Liver (tissue), 3 donors: ENCODE measurements around the gene GAS2L3.

Experiments
- CTCF ChIP-seq: fragments of 150-350 bp; IDR thresholded peaks from 2 replicates; pipeline ENCODE4 v1.5.1; 2017; ENCODE audit warnings: improper control_type of control experiment, low read depth, low read length; ENCODE audit not compliant: missing input control
- RAD21 ChIP-seq, 2 donors: IDR thresholded peaks; 2 replicates each; pipeline ENCODE4 v1.6.1; 2016; ENCODE audit warnings: antibody characterized with exemption in 2 of 2, mild to moderate bottlenecking in 2 of 2
- REST ChIP-seq: IDR thresholded peaks from 2 replicates; pipeline ENCODE4 v1.6.1; 2016; ENCODE audit warnings: antibody characterized with exemption, mild to moderate bottlenecking
- RXRA ChIP-seq, 2 donors: IDR thresholded peaks; 2 replicates each; pipeline ENCODE4 v1.6.1; 2017 to 2018; ENCODE audit warnings: antibody characterized with exemption in 2 of 2, mild to moderate bottlenecking in 1 of 2
- SP1 ChIP-seq: IDR thresholded peaks from 2 replicates; pipeline ENCODE4 v1.6.1; 2018; ENCODE audit warnings: antibody characterized with exemption, mild to moderate bottlenecking
- donor health status: healthy.
- donor health status: healthy.

GRCh38 chr12:100601626-100602025 is 28.1 kb downstream of the GAS2L3 start:
- TF ChIP-seq CTCF: no peak
- TF ChIP-seq REST: no peak
- TF ChIP-seq RXRA (IDR thresholded peaks at IDR 0.05): no peak
- TF ChIP-seq RAD21 (IDR thresholded peaks at IDR 0.05): no peak
- TF ChIP-seq SP1: no peak
